ENCODE results near the gene TUBGCP6. TPM values are rescaled to one million over a fixed set of nuclear protein-coding genes. Genes with fewer than 3 reads are reported as not detected.

The TUBGCP6 gene
- total and polyA plus RNA-seq, 2 donors from 2014 or later = 19.2 to 52.0 TPM

DNA sequence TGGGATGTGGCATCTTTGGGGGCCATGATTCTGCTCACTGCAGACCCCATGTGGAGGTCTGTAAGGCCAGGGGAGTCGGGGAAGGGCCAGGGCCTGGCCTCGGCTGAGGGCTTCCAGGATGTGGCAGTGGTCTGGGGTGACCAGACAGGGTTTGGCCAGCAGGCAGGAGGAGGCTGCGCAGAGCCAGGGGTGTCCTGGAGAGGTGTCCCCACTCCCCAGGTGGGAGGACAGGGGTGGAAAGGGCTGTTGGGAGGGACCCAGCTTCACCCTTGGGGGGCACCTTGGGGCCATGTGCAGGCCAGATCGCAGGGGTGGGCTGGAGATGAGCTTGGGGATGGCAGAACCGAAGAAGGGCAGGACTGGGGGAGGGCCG is 70.9 kb downstream of the TUBGCP6 start:
- TF ChIP-seq, protein P1, sequence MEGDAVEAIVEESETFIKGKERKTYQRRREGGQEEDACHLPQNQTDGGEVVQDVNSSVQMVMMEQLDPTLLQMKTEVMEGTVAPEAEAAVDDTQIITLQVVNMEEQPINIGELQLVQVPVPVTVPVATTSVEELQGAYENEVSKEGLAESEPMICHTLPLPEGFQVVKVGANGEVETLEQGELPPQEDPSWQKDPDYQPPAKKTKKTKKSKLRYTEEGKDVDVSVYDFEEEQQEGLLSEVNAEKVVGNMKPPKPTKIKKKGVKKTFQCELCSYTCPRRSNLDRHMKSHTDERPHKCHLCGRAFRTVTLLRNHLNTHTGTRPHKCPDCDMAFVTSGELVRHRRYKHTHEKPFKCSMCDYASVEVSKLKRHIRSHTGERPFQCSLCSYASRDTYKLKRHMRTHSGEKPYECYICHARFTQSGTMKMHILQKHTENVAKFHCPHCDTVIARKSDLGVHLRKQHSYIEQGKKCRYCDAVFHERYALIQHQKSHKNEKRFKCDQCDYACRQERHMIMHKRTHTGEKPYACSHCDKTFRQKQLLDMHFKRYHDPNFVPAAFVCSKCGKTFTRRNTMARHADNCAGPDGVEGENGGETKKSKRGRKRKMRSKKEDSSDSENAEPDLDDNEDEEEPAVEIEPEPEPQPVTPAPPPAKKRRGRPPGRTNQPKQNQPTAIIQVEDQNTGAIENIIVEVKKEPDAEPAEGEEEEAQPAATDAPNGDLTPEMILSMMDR (IDR thresholded peaks at IDR 0.05; ENCODE audit: borderline replicate concordance, extremely low read depth, insufficient read depth) = no peak
- no peak overlapping the region for H3K9ac ChIP-seq (ENCODE audit: low read length in 3 of 3)
- peak in 1 of 5 donors; percentile 26 for DNase-seq
- H3K36me3 ChIP-seq (ENCODE audit: control insufficient read depth in 2 of 3, insufficient read depth in 3 of 3, low read length in 3 of 3) = no peaks in the 10 kb centered on the region
- H3K4me3 ChIP-seq (ENCODE audit: low read length in 3 of 3) = no peak overlapping the region
- H3K9me3 ChIP-seq (ENCODE audit: control insufficient read depth in 2 of 3, insufficient read depth in 1 of 3, low read length in 3 of 3) = no peaks in the 10 kb centered on the region
- H3K4me1 ChIP-seq (ENCODE audit: control insufficient read depth in 2 of 3, insufficient read depth in 2 of 3, low read depth in 1 of 3, low read length in 3 of 3) = peaks cover 0 to 4% (median 0%) of the 10 kb centered on the region in 3 donors
- FAIRE-seq = no peak
- no peak overlapping the region for H3K27ac ChIP-seq (ENCODE audit: low read depth in 2 of 2, low read length in 2 of 2)
- peaks cover under 1% of the 10 kb centered on the region for H3K27me3 ChIP-seq (ENCODE audit: control insufficient read depth, insufficient read depth, low read length)
- intact Hi-C loops (cut with DNase I) = no loop called here

DNA sequence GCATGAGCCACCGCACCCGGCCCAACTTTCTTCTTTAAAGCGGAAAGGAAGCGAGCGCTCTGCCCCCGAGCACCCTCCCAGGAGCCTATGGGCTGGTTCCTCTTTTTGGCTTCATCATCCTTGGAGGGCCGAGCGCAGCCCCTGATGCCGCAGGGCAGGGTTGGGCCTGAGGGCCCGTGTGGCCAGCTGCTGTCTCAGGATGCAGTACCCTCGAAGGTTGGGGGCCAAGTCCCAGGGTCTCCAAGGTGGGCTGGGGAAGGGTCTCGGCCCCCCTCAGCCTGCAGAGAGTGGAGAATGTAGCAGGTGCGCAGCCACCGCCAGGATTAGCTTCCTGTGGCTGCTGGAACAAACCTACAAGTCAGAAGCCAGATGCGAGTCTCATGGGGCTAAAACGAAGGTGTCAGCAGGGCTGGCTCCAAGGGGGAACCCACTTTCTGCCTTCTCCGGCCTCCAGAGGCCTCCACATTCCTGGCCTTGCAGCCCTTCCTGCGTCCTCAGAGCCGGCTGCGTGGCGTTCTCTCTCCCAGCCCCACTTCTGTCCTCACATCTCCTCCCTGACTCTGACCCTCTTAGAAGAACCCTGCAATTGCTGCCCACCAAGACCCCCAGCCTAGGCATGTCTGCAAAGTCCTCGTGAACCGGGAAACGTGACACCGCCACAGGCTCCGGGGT is 71.4 kb downstream of the TUBGCP6 start:
- Histone ChIP-seq H3K36me3 (ENCODE audit: control insufficient read depth in 2 of 3, insufficient read depth in 3 of 3, low read length in 3 of 3) (no peaks in the 10 kb centered on the region), H3K27me3 (ENCODE audit: control insufficient read depth, insufficient read depth, low read length) (peaks cover 3% of the 10 kb centered on the region), H3K27ac (ENCODE audit: low read depth in 2 of 2, low read length in 2 of 2) (no peak overlapping the region), H3K9me3 (ENCODE audit: control insufficient read depth in 2 of 3, insufficient read depth in 1 of 3, low read length in 3 of 3) (no peaks in the 10 kb centered on the region), H3K4me1 (ENCODE audit: control insufficient read depth in 2 of 3, insufficient read depth in 2 of 3, low read depth in 1 of 3, low read length in 3 of 3) (peaks cover 0 to 4% (median 0%) of the 10 kb centered on the region in 3 donors), H3K4me3 (ENCODE audit: low read length in 3 of 3) (no peak overlapping the region), H3K9ac (ENCODE audit: low read length in 3 of 3) (no peak overlapping the region)
- TF ChIP-seq, protein P1 (IDR thresholded peaks at IDR 0.05; ENCODE audit: borderline replicate concordance, extremely low read depth, insufficient read depth) = no peak
- FAIRE-seq (no peak), DNase-seq (peak in 2 of 5 donors; percentile 27 to 71)
- intact Hi-C loops (cut with DNase I) = no loop called here

DNA sequence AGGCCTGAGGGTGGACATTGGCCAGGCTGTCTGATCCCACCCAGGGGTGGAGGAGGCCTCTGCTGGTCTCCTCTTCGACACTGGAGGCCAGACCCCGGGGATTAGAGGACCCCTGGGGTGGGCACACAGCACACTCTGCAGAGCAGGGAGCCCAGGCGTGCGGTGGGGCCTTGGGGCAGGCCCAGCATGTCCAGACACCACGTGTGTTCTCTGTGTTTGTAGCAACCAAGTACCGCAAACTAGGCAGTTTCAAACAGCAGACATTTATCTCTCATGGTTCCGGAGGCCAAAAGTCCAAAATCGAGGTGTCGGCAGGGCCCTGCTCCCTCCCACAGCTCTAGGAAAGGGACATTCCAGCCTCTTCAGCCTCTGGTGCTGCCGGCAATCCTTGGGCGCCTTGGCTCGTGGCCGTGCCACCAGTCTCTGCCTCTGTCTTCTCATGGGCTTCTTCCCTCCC is 72.8 kb downstream of the TUBGCP6 start:
- no peaks in the 10 kb centered on the region for H3K36me3 ChIP-seq (ENCODE audit: control insufficient read depth in 2 of 3, insufficient read depth in 3 of 3, low read length in 3 of 3)
- peak in 1 of 5 donors; percentile 36 for DNase-seq
- H3K9ac ChIP-seq (ENCODE audit: low read length in 3 of 3) = no peak overlapping the region
- peaks cover 3% of the 10 kb centered on the region for H3K27me3 ChIP-seq (ENCODE audit: control insufficient read depth, insufficient read depth, low read length)
- no peak for FAIRE-seq
- intact Hi-C loops (cut with DNase I) = no loop called here
- peaks cover 0 to 4% (median 0%) of the 10 kb centered on the region in 3 donors for H3K4me1 ChIP-seq (ENCODE audit: control insufficient read depth in 2 of 3, insufficient read depth in 2 of 3, low read depth in 1 of 3, low read length in 3 of 3)
- no peaks in the 10 kb centered on the region for H3K9me3 ChIP-seq (ENCODE audit: control insufficient read depth in 2 of 3, insufficient read depth in 1 of 3, low read length in 3 of 3)
- TF ChIP-seq, protein P1 (IDR thresholded peaks at IDR 0.05; ENCODE audit: borderline replicate concordance, extremely low read depth, insufficient read depth) = no peak
- H3K27ac ChIP-seq (ENCODE audit: low read depth in 2 of 2, low read length in 2 of 2) = no peak overlapping the region
- no peak overlapping the region for H3K4me3 ChIP-seq (ENCODE audit: low read length in 3 of 3)
